Measurements from ENCODE around the gene HERC3.

Gene HERC3

DNA sequence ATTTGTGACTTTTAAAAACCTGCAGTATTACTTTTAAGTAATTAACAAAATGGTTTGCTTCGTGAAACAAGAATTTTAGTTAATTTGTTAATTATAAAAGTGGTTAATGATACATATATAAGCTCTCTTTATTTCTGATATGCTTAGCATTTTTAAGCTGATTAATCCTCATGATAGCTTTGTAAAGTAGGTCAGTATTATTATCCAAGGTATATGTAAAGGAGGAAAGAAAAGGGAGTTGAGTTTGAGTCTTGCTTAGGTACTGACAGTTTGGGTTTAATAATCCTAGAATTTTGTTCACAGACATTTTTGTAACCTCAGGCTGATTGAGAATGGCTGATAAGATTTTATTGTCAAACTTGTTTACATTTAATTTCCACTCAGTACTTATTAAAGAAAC is 21.8 kb downstream of the HERC3 start:
- in situ Hi-C loops (cut with HindIII; ENCODE audit: low pct_unique_long_range_greater_than_20kb, low sequenced_read_pairs): no loop called here
- no peak for TF ChIP-seq JUND (IDR thresholded peaks at IDR 0.05; ENCODE audit: low read depth)

DNA sequence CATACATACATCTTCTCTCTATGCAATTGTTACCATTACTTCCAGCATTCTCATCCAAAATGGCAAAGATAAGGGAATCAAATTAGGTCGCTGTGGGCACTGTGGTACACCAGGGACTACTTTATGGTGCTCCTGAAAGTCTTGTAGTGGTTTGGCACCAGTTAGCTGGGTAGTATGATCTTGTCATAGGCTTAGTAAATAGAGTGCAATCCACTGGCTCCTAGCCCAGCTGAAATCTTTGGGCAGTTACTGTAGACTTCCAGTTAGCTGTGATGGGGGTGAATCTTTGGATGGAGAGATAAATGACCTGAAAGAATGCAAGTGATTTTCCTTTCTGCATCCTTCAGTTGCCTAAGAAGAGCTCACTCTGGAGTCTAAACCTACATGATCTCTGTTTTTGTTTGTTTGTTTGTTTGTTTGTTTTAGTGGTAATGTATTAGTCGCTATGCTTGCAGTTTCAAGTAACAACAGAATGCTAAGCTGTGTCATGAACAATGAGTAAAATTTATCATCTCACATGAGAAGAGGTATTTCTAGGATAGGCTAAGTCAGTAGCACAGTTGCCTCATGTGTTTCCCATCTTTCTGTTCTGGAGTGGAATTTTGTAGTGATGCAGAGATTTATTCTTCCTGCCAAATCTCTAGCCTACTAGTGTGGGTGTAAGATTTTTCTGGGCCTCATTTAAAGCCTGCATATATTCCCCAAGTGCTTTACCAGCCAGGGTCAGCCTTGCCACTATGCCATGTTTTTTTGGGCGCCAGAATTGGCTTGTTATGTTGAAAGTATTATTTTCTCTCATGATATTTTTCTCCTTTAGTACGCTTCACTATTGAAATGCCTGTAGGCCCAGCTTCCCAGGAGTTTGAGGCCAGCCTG is 24.2 kb downstream of the HERC3 start:
- peak in 1 of 2 experiments; percentile 6 for DNase-seq (ENCODE audit: low read depth in 1 of 2, low spot score in 1 of 2)
- TF ChIP-seq JUND (IDR thresholded peaks at IDR 0.05; ENCODE audit: low read depth): no peak
- in situ Hi-C loops (cut with HindIII; ENCODE audit: low pct_unique_long_range_greater_than_20kb, low sequenced_read_pairs): no loop called here

More for the DNA sequence above, 21.8 kb downstream of the HERC3 start:
- DNase-seq (ENCODE audit: low read depth in 1 of 2, low spot score in 1 of 2): no peak

DNA sequence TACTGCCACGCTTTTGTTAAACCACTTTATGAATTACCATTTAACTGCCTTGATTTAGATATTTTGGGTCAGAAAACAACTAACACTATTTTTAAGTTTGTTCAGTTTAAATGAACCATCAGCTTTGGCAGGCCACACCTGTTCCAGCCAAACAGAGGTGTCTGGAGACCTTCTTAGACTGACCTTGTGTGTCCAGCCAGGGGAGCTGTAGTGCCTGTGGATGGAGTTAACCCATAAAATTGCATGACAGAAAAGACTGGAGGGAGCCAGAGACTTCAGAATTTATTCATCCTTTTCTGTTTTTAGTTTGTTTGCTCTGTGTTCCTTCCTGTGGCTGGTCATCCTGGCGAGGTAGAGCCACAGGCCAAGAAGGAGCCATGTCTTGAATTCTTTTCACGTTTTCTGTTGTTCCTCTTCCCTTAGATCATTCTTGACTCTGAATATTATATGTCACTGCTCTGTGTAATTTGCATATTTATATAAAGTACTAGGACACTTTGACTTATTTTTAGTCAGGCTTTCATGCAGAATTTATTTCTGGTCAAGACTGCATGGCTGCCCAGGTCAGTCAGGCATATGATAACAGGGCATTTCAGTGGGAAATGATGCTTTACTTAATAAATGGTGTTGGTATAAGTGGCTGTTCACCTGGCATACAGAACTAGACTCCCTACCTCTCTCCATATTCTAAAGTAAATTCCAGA is 26.7 kb downstream of the HERC3 start:
- TF ChIP-seq JUND (IDR thresholded peaks at IDR 0.05; ENCODE audit: low read depth): no peak
- DNase-seq (ENCODE audit: low read depth in 1 of 2, low spot score in 1 of 2): no peak
- in situ Hi-C loops (cut with HindIII; ENCODE audit: low pct_unique_long_range_greater_than_20kb, low sequenced_read_pairs): no loop called here

DNA sequence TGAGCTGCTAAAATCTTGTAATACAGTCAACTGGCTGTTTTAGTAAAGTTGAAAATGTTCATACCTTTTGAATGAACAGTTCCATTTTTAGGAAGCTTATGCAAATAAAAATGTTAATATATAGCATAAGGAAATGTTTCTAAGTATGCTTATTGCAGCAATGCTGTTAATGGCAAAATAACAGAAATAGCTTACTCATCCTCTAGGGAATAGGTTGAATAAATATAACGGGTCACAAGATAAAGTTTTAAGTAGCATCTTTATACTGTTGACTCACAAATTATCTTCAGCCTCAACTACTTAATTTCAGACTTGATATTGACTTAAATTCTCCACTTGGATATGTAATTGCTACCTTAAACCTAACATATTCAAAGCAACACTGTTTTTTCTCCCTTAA is 27.7 kb downstream of the HERC3 start:
- no peak for DNase-seq (ENCODE audit: low read depth in 1 of 2, low spot score in 1 of 2)
- no peak for TF ChIP-seq JUND (IDR thresholded peaks at IDR 0.05; ENCODE audit: low read depth)
- in situ Hi-C loops (cut with HindIII; ENCODE audit: low pct_unique_long_range_greater_than_20kb, low sequenced_read_pairs): no loop called here

DNA sequence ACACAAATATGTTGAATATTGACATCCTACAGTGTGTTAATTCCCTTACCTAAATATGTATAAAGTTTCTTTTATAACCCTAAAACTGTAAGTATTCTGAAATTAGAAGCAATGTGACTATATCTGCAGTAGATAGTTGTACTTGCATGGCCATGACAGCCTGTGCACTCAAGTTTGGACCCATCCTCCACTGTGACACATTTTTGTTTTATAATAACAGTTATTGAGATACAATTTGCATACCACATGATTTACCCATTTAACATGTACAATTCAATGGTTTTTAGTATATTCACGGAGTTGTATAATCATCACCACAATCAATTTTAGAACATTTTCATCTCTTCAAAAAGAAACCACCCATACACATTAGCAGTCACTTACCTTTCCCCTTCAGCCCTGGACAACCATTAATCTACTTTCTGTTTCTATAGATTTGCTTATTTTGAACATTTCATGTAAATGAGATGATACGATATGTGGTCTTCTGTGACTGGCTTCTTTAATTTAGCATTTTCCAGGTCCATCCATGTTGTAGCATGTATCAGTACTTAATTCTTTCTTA is 29.6 kb downstream of the HERC3 start:
- no peak for DNase-seq (ENCODE audit: low read depth in 1 of 2, low spot score in 1 of 2)
- TF ChIP-seq JUND (IDR thresholded peaks at IDR 0.05; ENCODE audit: low read depth): no peak
- in situ Hi-C loops (cut with HindIII; ENCODE audit: low pct_unique_long_range_greater_than_20kb, low sequenced_read_pairs): no loop called here

DNA sequence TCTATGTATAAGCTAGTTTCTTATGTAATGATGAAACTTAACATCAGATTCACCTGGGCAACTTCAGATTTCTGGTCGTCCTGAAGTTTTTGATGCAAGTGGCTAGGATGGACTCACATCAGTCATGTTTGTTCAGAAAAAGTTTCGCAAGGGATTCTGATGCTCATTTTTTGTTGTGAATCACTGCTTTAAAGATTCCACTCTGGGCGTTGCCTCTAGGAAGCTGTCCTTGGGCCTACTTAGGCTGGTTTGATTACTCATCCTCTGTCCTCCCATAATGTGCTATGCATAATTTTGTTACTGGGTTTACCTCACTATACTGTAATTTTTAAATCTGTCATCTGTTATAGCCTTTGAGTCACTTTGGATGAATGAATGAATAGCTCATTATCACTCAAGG is 30.8 kb downstream of the HERC3 start:
- no peak for TF ChIP-seq JUND (IDR thresholded peaks at IDR 0.05; ENCODE audit: low read depth)
- in situ Hi-C loops (cut with HindIII; ENCODE audit: low pct_unique_long_range_greater_than_20kb, low sequenced_read_pairs): no loop called here
- no peak for DNase-seq (ENCODE audit: low read depth in 1 of 2, low spot score in 1 of 2)

DNA sequence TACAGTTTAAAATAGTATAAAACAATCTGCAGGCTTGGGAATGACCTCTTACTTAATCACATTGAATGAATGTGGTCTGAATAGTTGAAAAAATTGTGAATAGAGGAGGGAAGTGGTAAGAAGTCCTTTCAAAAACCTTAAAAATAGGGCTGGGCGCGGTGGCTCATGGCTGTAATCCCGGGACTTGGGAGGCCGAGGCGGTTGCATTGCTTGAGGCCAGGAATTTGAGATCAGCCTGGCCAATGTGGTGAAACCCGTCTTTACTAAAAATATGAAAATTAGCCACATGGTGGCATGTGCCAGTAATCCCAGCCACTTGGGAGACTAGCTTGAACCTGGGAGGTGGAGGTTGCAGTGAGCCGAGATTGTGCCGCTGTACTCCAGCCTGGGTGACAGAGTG is 36.5 kb downstream of the HERC3 start:
- DNase-seq (ENCODE audit: low read depth in 1 of 2, low spot score in 1 of 2): peak in 1 of 2 experiments; percentile 50
- TF ChIP-seq JUND (IDR thresholded peaks at IDR 0.05; ENCODE audit: low read depth): no peak
- in situ Hi-C loops (cut with HindIII; ENCODE audit: low pct_unique_long_range_greater_than_20kb, low sequenced_read_pairs): no loop called here

DNA sequence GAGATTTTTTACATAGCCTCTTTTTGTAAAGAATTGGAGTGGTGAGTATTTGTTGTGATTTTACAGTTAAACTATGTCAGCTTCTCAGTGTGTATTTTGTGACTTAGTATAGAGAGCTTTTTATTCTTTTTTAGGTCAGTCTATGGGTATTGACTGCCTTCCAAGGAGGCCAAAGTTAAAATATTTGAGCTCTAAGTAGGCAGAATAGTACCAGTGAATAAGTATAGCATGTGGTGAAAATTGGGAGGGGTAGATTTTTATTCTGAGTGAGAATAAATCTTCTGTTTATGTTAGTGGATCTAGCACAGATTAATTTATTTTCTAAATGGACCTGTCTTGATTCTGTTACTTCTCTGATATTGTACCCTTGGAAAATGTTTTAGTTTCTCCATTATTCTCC is 37.5 kb downstream of the HERC3 start:
- no peak for DNase-seq (ENCODE audit: low read depth in 1 of 2, low spot score in 1 of 2)
- TF ChIP-seq JUND (IDR thresholded peaks at IDR 0.05; ENCODE audit: low read depth): no peak
- in situ Hi-C loops (cut with HindIII; ENCODE audit: low pct_unique_long_range_greater_than_20kb, low sequenced_read_pairs): no loop called here

DNA sequence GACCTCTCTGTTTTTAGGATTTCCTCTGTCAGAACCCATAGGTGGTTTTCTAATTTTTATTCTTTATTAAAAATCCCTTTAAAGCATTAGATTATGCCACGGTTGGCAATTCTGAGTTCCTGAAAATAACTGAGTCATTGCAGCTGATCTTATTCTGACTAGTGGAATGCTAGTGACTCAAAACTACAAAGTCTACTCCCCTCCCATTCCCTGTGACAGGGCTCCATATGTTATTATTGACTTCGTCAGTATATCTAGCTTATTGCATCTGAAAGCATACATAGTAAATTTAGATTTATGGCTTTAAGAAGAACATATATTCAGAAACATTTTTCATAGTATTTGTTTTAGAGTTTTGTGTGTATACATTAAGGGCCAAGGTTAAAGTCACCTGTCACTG is 38.5 kb downstream of the HERC3 start:
- in situ Hi-C loops (cut with HindIII; ENCODE audit: low pct_unique_long_range_greater_than_20kb, low sequenced_read_pairs): no loop called here
- peak; percentile 26; the same call in 1 of the 2 replicates for TF ChIP-seq JUND (IDR thresholded peaks at IDR 0.05; ENCODE audit: low read depth)

DNA sequence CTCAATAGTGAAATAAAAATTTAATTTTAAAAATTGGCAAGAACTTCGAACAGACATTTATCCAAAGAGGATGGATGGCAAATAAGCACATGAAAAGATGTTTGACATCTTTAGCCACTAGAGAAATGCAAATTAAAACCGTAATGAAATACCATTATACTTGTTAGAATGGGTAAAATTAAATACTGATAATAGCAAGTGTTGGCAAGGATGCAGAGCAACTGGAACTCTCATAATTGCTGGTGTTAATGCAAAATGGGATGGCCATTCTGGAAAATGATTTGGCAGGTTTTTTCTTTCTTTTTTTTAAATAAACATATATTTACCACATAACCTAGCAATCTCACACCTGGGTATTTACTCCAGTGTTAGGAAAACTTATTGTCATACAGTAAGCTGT is 51.7 kb downstream of the HERC3 start:
- in situ Hi-C loops (cut with HindIII; ENCODE audit: low pct_unique_long_range_greater_than_20kb, low sequenced_read_pairs): no loop called here
- TF ChIP-seq JUND (IDR thresholded peaks at IDR 0.05; ENCODE audit: low read depth): no peak
- DNase-seq (ENCODE audit: low read depth in 1 of 2, low spot score in 1 of 2): no peak

More for the DNA sequence above, 38.5 kb downstream of the HERC3 start:
- DNase-seq (ENCODE audit: low read depth in 1 of 2, low spot score in 1 of 2): peak; percentile 45 to 75

DNA sequence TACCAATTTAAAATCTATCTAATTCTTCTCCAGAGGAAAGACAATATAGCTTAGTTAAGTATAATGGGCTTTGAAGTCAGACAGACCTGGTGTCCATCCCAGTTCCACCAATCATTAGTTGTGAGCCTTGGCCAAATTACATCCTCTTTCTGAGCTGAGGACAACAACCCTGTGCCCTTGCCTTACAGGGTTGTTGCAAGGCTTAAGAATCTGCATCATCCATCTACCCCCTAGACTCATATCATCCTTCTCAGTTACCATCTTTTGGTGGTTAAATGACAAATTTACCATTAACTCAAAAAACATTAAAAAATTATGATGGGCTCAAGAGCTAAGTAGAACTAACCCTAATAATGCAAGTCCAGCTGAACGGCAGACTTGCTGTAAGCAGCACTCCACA is 53.7 kb downstream of the HERC3 start:
- no peak for TF ChIP-seq JUND (IDR thresholded peaks at IDR 0.05; ENCODE audit: low read depth)
- no peak for DNase-seq (ENCODE audit: low read depth in 1 of 2, low spot score in 1 of 2)
- in situ Hi-C loops (cut with HindIII; ENCODE audit: low pct_unique_long_range_greater_than_20kb, low sequenced_read_pairs): no loop called here

DNA sequence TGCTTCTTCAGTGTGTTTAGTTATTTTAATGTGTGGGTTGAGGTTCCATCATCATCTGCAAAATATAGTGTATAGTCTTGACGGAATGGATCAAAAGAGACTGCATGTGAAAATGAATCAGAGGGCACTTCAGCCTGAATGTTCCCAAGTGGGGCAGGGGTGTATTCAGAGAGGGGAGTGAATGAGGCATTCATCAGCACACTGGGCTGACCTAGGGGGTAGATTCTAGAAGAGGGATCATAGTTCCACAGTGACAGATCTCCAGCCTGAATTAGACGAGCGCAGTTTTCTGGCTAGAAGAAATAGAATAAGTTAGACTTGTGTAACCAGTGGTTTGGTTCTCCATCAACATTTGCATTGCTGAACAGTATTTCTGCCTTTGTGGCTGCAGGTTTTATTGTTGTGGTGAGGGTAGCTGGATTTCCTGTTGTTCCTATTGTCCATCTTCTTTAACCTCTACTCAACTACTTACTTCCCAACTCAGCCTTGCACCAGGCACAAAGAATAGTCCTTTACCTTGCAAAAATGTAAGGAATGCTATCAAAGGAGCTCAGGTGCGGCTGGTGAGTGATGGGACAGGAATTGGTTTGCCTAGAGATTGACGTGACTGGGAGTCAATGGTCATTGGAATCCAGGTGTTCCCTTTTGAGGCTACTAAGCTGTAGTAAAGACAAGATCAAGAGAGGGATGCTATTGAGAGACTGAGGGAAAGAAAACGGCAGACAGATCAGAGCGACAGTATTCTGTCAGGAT is 54.4 kb downstream of the HERC3 start:
- in situ Hi-C loops (cut with HindIII; ENCODE audit: low pct_unique_long_range_greater_than_20kb, low sequenced_read_pairs): no loop called here
- TF ChIP-seq JUND (IDR thresholded peaks at IDR 0.05; ENCODE audit: low read depth): no peak
- DNase-seq (ENCODE audit: low read depth in 1 of 2, low spot score in 1 of 2): no peak

All from T47D (cell line).